ENCODE results near the gene AMPD1.

AMPD1 gene

DNA sequence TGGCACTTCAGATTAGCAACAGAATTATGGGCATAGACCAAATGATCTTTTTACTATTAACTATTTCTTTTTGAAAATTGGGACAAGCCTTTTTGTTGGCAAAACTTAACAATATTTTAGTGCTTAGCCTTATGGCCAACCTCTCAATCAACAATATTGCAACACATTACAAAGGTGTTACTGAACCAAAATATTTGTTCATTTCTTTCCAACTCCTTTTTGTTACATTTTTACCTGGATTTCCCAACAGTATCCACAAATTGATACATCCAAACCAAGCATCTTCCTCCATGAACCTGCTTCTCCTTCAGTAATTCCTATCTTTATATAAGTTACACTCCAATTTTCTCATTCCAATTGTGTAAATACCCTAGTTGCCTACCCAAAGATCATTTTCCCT lies 1.5 kb upstream of the AMPD1 start:
- DNase-seq: no peak

DNA sequence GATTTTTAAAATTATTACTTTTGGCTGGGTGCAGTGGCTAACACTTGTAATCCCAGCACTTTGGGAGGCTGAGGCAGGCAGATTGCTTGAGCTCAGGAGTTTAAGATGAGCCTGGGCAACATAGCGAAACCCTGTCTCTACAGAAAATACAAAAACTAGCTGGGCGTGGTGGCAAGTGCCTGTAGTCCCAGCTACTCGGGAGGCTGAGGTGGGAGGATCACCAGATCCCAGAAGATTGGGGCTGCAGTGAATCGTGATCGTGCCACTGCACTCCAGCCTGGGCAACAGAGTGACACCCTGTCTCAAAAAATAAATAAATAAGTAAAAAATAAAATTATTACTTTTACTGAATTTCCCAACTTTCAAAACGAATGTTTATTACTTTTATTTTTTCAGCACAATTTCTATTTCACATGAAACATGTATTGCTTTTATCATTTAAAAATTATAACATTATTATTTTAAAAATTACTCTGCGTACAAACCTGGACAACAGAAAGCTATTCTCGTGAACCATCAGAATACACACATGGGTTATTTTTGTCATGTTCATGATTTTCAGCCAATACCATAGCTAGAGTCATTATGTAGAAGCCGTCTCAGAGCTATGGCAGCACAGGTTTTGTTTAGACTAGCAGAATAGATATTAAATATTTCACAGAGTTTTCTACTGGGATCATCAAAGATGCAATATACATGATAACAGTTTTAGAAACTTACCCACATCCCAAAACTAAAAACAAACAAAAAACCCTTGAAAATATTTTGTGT lies 621 bp downstream of the AMPD1 start:
- DNase-seq: no peak

DNA sequence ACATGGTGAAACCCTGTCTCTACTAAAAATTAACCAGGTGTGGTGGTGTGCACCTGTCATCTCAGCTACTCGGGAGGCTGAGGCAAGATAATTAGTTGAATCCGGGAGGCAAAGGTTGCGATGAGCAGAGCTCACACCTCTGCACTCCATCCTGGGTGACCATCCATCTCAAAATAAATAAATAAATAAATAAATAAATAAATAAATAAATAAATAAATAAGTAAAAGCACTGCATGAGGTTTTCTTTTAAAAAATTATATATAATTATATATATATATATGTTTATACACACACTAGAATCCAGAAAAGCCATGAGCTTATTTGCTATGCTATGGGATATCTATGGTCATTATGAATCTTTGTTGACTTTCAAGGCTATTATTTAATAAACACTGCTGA lies 2.4 kb downstream of the AMPD1 start:
- no peak for DNase-seq

DNA sequence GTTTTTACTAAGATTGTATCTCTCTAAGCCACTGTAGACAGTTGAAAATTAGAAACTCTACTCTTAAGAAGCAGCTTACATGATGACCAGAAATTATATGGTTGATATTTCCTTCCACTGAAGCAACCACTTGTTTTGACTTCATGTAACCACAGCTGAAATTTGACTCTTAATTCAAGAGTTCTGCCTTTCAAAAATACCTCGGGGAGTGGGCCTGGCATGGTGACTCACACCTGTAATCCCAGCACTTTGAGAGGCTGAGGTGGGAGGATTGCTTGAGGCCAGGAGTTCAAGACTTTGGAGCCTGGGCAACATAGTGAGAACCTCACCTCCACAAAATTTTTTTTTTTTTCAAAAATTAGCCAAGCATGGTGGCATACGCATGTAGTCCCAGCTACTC lies 4.3 kb downstream of the AMPD1 start:
- no peak for DNase-seq

DNA sequence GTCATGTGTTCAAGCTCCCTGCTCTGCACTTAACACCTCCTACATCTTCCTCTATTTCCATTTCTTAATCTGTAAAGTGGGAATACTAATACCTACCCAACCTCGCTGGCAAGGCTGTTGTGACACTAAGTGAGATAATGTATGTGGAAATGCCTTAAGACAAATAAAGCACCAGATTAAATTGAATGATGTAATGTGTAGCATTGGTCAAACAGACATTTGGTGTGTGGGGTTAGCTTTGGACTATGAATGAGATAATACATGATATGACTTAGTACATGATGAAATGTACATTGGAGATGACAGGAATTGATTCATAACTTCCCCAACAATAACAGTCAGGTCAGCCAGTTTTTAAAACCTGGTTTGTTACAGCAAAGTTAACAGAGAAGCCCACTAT lies 5.2 kb downstream of the AMPD1 start:
- no peak for DNase-seq

DNA sequence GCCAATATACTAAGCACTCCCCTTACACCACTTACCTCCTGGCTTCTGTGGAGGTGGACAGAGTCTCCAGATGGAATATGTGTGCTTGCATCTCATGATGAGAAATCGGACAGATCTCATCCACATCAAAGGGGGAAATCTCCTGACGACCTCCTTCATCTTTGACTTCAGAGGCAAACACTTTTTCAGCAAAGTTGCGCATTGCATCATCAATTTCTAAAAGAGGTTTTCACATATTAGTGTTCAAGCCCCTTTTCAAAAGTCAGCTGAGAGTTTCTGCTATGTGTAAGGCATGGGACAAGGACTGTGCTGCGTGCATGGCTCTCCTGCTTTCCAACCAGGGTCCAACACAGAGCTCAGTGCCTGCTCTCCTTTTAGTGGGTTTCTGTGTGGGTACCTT lies 6.8 kb downstream of the AMPD1 start:
- DNase-seq: no peak

DNA sequence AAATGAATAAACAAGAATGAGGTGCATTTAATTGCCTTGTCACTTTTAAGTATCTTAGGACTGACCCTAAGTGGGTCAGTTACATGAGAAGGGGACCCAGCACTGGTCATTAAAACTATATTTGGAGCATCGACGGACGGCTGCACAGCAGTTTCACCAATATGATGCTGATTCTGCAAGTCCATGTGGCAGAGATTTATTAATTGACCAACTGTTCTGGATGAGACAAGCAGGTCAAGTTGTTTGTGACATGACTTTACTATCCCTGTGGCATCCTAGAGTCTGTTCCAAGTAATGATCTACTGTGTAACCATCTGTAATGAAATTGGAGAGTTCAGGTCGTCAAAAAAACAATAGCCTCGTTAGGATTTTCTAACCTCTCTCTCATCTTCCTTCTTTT lies 9.5 kb downstream of the AMPD1 start:
- DNase-seq: no peak

DNA sequence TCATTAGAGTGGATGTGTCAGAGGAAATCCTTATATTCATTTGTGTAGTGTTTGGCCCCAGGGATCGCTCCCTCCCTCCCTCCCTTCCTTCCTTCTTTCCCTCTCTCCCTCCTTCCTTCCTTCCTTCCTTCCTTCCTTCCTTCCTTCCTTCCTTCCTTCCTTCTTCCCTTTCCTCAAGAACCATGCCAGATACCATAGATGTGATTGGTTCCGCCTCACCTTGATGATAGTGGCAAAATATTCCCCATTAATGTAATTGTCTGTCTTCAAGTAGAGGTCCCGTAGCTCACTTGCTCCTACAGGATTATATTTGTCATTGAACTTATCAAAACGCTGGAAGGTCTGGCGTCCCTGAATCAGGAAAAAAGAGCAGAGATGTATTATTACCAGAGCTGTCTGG lies 17.7 kb downstream of the AMPD1 start:
- no peak for DNase-seq

DNA sequence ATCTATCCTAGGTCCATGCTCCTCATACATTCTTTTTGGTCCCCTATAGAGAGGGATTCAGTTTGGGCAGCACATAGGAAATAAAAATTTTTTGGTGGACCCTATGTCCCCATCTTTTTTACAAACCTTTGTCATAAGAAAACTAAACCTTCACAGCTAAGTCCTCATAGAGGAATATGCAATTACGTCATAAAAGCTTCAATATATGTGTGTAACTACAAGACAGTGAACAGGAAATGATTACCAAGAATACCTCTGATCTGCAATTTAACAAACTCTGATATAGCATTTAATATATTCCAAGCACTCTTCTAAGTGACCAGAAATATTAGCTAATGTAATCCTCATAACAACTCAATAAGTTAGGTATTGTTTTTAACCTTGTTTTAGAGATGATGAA lies 19.2 kb downstream of the AMPD1 start:
- no peak for DNase-seq

DNA sequence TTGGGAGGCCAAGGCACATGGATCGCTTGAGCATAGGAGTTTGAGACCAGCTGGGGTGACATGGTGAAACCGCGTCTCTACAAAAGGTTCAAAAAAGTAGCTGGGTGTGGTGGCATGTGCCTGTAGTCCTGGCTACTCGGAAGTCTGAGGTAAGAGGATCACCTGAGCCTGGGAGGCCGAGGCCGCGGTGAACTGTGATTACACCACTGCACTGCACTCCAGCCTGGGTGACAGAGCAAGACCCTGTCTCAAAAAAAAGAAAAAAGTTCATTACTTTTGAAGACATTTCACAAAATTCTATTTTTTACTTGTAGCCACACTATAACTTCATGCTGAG lies 23.4 kb downstream of the AMPD1 start:
- no peak for DNase-seq

DNA sequence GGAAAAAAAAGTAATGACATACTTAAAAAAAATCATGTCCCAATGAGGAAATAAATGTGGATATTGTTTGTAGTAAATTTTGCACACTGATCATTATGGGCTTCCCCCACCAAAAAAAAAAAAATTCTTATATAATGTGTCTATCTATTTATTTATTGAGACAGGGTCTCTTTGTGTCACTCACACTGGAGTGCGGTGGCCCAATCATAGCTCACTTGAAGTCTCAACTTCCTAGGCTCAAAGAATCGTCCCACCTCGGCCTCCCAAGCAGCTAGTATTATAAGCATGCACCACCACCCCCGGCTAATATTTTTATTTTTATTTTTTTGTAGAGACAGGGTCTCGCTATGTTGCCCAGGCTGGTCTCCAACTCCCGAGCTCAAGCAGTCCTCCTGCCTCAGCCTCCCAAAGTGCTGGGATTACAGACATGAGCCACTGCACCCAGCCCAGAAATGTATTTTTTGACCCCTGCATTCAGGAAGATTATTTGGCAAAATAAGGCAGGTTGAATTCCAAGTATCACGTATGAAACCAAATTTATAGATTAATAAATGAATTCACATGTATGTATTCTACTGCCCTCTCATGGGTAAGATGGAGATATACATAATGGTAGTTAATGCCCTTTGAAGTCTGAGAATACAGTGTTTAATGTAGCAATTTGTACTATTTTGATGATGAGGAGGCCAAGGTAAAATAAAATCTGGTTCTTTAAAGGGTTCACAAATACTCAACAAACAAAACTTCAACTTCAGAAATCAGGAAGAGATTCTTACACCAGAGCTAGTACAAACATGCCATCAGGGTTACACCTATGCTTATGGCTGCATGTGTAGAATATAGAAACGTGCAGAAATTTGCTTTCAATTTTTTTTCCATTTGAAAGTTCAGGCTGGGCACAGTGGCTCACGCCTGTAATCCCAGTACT lies 24.1 kb downstream of the AMPD1 start:
- DNase-seq: peak; percentile 3

DNA sequence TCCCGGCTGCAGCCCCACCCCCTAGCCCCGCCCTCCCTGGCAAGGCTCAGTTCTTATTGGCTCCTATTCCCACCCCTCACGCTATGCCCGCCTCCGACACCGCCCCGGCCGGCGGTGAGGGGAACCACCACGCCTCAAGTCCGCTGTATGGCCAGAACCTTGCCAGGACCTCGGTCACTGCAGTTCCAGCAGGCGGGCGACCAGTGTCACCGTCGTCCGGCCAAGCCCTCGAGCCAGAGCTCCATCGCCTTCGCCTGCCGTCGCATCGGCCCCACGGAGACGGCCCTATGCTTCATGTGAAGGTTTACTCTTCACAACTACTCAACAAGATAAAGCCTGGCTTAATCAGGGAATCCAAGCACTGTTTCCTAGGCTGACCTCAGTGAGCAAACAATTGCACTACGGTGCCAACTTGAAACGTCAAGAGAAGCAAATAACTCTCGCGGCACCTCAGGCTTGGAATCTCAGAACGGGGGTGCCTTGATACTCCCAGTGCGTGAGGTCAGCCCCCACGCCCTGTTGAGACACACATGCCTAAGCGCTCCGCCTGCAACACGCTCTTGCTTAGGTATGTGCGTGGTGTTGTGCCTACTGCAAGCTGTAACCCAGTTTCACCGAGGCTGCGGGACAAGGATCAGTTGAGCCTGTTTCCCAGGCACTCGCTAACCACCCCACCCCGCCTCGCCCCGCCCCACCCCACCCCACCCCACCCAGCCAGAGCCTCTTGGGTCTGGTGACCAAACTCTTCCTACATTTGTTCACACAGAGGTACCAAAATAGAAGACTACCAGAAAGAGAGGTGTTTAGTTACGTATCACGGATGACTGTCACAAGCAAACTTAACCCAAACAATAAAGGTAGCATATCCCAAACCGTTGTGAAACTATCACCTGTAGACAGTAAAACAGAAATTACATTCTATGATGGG lies 25.0 kb downstream of the AMPD1 start:
- peak; percentile 80 for DNase-seq

DNA sequence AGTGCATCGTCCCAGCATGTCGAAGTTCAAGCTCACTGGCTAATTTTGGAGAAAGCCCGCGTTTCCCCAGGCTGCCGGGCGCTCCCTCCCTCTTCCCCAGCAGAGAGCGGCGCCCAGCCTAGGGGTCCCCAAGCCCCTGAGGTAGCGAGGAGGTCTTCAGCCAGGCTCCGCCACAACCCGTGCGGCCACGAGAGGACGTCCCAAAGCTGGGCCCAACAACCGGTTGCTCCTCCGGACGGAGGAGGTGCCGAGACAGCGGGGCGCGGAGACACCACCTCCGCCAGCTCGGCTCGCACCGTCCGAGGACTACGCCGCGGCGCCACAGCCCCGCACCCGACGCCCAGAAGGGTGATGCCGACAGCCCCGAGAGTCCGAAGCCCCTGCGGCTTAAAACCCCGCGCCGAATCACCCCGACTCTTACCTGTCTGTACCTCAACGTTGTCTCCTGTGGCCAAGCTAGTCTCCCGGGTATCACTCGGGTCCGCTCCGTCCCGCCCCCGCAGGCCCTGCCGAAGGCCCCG lies 25.7 kb downstream of the AMPD1 start, which contains the start of gene DENND2C:
TSS of gene DENND2C (minus strand) at position 488 of the 521 bp plus-strand sequence. CDS start 44,065 bp downstream, outside the sequence.
- peak; percentile 60 for DNase-seq

DNA sequence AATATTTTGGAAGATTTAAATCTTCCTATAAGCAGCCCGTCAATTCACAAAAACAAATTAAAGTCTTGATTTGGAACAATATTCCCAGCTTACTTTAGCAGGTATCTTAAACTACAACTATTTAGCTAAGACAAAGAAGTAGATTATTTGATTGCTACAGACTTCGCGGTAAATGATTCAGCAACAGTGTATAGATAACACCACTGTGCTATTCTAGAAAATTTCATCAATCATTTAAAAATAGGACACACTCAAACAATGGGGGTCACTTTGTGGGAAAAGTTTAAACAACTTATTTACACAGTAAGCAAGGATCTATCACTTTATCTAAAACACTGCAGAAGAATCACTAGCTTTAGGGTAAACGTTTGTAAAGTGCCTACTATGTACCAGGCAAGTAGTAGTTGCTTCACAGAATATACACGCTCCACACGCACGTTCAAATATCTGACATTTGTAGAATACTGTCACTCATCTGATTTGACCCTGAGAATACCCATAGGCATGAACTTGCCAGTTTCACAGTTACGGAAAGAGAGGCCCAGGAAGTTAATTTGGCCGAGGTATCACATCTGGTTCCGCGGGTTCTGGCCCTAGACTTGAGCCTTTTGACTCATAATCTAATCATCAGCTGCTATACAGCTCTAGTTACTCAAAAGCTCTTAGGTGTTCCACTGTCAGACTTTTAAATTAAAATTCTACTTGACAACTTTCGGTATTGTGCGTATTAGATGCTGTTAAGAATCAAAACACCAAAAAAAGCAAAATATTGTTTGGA lies 26.4 kb downstream of the AMPD1 start:
- no peak for DNase-seq

DNA sequence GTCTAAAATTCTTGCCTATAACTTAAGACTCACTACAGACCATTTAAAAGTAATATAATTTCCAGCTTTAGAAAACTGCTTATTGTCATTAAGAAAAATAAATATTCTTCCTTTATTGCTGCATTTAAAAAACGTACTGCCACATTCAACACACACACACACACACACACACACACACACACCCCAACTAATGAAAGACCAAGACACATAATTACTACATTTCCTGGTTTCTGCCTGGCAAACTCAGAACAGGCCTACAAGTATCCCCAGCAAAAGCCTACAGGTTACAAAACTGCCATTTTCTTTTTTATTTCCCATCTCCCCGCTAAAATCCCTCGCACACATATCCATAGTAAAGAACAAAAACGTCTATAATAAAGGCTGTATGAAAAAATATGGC lies 27.0 kb downstream of the AMPD1 start:
- DNase-seq: no peak

DNA sequence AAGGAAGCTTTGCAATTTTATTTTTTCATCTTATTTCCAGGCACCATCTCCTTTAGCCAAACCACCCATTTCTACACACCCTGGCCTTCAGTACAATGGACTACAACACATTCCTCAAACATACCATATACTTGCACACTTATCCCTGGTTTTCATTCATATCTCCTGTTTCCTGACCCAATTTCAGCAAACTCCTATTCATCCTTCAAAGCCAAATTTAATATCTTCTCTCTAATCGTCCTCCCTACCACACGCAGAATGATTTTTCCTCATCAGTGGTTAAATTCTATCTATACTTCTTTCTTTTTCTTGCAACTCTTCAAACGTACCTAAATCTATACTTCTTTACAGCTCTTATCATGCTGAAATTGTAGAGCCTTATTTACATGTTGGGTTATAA lies 28.4 kb downstream of the AMPD1 start:
- no peak for DNase-seq

DNA sequence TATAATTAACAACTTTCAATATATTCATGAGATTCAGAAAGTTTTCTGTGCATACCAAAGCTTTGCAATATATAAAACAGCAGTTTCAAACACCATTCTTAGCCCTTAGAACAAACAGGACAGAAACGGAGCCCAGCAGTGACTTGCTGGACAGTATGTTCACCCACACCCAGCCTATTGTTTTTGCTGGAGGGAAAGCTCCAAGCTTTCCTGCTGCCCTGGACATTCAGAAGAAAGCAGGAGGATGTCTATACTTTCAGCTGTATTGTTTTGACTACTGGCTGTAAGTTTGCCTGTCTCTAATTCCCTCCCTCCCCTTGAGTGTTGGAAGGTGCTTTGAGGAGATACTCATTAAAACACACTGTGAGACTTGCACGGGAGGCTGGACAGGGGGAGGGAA lies 35.1 kb downstream of the AMPD1 start:
- DNase-seq: no peak

DNA sequence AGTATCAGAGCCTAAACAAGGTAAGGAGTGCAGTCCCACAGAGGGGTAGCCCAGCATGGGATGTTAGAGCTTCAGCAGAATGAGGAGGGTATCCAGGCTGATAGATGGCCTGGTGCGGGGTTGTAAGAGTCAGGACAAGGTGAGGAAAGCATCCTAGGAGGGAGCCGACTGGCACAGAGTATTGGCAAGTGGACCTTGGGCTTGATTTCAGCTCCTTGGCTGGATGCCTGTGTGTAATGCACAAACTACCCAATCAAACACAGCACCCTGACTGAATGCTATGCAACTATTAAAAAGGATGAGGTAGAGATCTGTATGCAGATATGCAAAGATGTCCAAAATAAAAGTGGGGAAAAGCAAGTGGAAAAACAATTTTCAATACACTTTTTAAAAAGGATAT lies 43.5 kb downstream of the AMPD1 start:
- no peak for DNase-seq

DNA sequence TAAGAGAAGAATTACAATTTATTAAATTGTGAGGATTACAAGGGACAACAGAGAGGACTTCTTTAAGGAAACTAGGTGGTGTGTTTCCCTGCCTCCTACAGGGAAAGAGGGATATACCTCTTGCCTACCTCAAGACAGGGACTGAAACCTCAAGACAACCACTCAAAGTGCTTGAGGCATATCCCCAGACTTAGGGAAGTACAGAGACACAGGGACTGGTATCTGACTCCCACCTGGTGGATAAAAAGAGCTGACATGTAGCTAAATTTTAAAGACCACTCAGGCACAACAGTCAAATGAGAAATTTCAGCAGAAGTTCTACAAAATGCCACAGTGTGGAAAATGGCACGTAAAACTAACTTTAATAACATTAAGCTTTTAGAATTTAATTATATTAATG lies 46.8 kb downstream of the AMPD1 start:
- no peak for DNase-seq

DNA sequence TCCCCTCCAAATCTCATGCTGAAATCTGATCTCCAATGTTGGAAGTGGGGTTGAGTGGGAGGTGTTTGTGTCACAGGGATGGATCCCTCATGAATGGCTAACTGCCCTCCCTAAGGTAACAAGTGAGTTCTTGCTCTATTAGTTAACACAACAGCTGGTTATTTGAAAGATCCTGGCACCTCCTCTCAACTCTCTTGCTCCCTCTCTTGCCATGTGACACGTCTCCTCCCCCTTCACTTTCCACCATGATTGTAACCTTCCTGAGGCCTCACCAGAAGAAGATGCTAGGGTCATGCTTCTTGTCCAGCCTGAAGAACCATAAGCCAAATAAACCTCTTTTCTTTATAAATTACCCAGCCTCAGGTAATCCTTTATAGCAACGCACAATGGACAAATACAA lies 54.0 kb downstream of the AMPD1 start:
- DNase-seq: no peak

DNA sequence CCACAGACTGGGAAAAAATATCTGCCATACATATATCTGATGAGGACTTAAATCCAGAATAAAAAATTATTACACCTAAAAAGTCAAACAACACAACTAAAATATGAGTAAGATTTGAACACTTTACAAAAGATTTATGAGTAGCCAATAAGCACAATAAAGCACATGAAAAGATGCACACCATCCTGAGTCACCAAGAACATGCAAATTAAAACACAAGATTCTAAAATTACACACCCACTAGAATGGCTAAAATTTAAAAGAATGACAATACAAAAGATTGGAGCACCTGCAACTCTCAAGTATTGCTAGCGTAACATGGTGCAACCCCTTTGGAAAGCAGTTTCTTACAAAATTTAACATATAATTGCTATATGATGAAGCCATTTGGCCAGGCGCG lies 56.4 kb downstream of the AMPD1 start:
- DNase-seq: no peak

DNA sequence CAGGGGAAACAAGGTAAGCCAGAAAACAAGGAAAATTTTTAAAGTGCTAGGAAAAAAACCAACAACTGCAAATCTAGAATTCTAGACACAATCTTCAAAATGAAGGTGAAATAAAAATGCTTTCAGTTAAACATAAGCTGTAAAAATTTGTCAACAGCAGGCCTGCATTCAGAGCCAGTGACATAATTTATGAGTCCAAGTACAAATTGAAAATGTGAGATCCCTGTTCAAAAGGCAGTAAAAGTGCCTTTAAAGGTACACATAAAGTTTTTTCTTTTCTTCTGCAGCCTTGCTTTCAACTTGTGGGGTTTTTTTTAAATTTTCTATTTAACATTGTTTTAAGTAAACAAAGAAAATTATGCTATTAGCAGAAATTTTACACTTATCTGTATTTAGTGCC lies 62.9 kb downstream of the AMPD1 start:
- DNase-seq: no peak

All from amniotic stem cell (primary cell).